K562 (cell line): ENCODE measurements around the gene RASSF7. TPM values are rescaled to one million over a fixed set of nuclear protein-coding genes. Genes with fewer than 3 reads are reported as not detected.
A peak's percentile ranks its signal among the peaks of the same experiment; 100 is the strongest.

ENCODE experiments used
- CHCHD3 ChIP-seq: fragments of 250-450 bp; sonication (Bioruptor Pico); IDR thresholded peaks from 2 replicates; pipeline ENCODE4 v2.1.2; 2022; ENCODE audit warnings: mild to moderate bottlenecking
- IFI16 ChIP-seq: fragments of 250-450 bp; sonication (Bioruptor Pico); IDR thresholded peaks from 2 replicates; pipeline ENCODE4 v2.1.2; 2022; ENCODE audit warnings: mild to moderate bottlenecking, inconsistent platforms
- ILK ChIP-seq: fragments of 450-650 bp; IDR thresholded peaks from 2 replicates; pipeline ENCODE4 v1.6.1; 2016; ENCODE audit warnings: missing genetic modification characterization, low read depth, mild to moderate bottlenecking, missing compliant biosample characterization, moderate library complexity, borderline replicate concordance
- MAFK ChIP-seq: IDR thresholded peaks from 2 replicates; pipeline ENCODE4 v1.6.1; 2011; ENCODE audit warnings: low read length, improper control_type of control experiment
- PHF20 ChIP-seq: fragments of 450-650 bp; IDR thresholded peaks from 2 replicates; pipeline ENCODE4 v1.6.1; 2018; ENCODE audit not compliant: partially characterized antibody
- PREB ChIP-seq: sonication (generic); formaldehyde crosslinking; IDR thresholded peaks from 2 replicates; pipeline ENCODE4 v1.8.1; 2023; ENCODE audit warnings: mild to moderate bottlenecking, missing genetic modification reagents
- ZNF518B ChIP-seq: fragments of 250-450 bp; sonication (Bioruptor Pico); IDR thresholded peaks from 2 replicates; pipeline ENCODE4 v1.5.0; 2021; ENCODE audit warnings: mild to moderate bottlenecking, moderate library complexity
- polyA plus RNA-seq, 8 experiments: library from polyadenylated mRNA; depleted of rRNA in 4 of 8; stranded (reverse) in 5 of 8; unstranded in 3 of 8; fragments of >200 nt; fragmentation: Nextera tagmentation in 2 of 8; fragmentation: Illumina TruSeq in 1 of 8; extraction: Ambion mirVana in 2 of 8; extraction: Trizol in 1 of 8; gene quantifications; 2 replicates each; pipeline versions ENCODE4 v1.2.1 to v1.2.3, GENCODE V29; 2011 to 2014; ENCODE audit warnings: inconsistent platforms in 1 of 8, missing spikeins in 1 of 8
- total RNA-seq, 7 experiments: library from RNA; depleted of rRNA in 6 of 7; stranded (reverse); fragments of >200 nt in 6 of 7; fragmentation: Illumina TruSeq in 2 of 7; extraction: Trizol in 2 of 7; gene quantifications; 2 replicates each; pipeline versions ENCODE4 v1.2.1 to v1.2.3, GENCODE V29; 2011 to 2021; ENCODE audit warnings: low replicate concordance in 1 of 7
- TF ChIP-seq, protein P1 (sequence below): sonication (generic); formaldehyde crosslinking; IDR thresholded peaks from 2 replicates; pipeline ENCODE4 v1.8.0; 2023; ENCODE audit warnings: mild to moderate bottlenecking, missing genetic modification reagents
- TF ChIP-seq, protein P2 (sequence below): fragments of 450-650 bp; IDR thresholded peaks from 2 replicates; pipeline ENCODE4 v1.6.1; 2016; ENCODE audit warnings: mild to moderate bottlenecking, moderate library complexity

Gene RASSF7
- total and polyA plus RNA-seq, 9 of the 15 experiments (the other 6 are each of a cell fraction or from before 2014, with no cell fraction given), result 0.41 to 45.2 (median 18.6) TPM

DNA sequence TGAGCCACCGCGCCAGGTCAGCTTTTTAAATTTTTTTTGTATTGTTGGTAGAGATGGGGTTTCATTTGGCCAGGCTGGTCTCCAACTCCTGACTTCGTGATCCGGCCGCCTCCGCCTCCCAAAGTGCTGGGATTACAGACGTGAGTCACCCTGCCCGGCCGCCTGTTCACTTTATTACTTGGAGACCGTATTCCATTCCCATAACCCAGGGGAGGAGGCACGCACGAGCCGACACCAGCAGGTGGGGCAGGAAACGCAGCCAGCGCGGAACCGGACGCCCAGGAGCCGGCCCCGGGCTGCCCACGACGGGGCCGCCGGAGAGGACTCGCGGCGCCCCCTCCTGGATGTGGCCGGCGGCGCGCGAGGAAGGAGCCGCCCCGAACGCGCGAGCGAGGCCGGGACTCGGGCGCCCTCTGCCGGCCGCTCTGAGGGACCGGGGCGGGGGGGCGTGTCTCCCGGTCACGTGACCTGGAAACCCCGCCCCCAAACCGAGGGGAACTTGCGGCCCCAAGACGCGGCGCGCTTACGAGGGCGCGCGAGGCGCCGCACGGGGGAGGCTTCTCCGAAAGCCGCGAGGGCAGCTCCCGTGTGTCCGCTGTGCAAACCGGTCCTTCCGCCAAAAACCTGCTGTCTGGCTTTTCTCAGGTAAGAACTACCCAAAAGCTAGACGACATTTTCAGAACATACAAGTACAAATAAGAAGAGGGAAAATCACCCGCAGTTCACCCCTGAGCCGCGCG lies 42.1 kb upstream of the RASSF7 start (continued):
- TF ChIP-seq PREB (CRISPR knock-in tag) (no peak), CHCHD3 (no peak), IFI16 (CRISPR knock-in tag) (no peak), ILK (tag) (no peak), PHF20 (peak; percentile 19), MAFK (no peak), ZNF518B (CRISPR knock-in tag) (no peak)
- TF ChIP-seq, protein P1, sequence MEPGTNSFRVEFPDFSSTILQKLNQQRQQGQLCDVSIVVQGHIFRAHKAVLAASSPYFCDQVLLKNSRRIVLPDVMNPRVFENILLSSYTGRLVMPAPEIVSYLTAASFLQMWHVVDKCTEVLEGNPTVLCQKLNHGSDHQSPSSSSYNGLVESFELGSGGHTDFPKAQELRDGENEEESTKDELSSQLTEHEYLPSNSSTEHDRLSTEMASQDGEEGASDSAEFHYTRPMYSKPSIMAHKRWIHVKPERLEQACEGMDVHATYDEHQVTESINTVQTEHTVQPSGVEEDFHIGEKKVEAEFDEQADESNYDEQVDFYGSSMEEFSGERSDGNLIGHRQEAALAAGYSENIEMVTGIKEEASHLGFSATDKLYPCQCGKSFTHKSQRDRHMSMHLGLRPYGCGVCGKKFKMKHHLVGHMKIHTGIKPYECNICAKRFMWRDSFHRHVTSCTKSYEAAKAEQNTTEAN (CRISPR knock-in tag), result no peak
- TF ChIP-seq, protein P2, sequence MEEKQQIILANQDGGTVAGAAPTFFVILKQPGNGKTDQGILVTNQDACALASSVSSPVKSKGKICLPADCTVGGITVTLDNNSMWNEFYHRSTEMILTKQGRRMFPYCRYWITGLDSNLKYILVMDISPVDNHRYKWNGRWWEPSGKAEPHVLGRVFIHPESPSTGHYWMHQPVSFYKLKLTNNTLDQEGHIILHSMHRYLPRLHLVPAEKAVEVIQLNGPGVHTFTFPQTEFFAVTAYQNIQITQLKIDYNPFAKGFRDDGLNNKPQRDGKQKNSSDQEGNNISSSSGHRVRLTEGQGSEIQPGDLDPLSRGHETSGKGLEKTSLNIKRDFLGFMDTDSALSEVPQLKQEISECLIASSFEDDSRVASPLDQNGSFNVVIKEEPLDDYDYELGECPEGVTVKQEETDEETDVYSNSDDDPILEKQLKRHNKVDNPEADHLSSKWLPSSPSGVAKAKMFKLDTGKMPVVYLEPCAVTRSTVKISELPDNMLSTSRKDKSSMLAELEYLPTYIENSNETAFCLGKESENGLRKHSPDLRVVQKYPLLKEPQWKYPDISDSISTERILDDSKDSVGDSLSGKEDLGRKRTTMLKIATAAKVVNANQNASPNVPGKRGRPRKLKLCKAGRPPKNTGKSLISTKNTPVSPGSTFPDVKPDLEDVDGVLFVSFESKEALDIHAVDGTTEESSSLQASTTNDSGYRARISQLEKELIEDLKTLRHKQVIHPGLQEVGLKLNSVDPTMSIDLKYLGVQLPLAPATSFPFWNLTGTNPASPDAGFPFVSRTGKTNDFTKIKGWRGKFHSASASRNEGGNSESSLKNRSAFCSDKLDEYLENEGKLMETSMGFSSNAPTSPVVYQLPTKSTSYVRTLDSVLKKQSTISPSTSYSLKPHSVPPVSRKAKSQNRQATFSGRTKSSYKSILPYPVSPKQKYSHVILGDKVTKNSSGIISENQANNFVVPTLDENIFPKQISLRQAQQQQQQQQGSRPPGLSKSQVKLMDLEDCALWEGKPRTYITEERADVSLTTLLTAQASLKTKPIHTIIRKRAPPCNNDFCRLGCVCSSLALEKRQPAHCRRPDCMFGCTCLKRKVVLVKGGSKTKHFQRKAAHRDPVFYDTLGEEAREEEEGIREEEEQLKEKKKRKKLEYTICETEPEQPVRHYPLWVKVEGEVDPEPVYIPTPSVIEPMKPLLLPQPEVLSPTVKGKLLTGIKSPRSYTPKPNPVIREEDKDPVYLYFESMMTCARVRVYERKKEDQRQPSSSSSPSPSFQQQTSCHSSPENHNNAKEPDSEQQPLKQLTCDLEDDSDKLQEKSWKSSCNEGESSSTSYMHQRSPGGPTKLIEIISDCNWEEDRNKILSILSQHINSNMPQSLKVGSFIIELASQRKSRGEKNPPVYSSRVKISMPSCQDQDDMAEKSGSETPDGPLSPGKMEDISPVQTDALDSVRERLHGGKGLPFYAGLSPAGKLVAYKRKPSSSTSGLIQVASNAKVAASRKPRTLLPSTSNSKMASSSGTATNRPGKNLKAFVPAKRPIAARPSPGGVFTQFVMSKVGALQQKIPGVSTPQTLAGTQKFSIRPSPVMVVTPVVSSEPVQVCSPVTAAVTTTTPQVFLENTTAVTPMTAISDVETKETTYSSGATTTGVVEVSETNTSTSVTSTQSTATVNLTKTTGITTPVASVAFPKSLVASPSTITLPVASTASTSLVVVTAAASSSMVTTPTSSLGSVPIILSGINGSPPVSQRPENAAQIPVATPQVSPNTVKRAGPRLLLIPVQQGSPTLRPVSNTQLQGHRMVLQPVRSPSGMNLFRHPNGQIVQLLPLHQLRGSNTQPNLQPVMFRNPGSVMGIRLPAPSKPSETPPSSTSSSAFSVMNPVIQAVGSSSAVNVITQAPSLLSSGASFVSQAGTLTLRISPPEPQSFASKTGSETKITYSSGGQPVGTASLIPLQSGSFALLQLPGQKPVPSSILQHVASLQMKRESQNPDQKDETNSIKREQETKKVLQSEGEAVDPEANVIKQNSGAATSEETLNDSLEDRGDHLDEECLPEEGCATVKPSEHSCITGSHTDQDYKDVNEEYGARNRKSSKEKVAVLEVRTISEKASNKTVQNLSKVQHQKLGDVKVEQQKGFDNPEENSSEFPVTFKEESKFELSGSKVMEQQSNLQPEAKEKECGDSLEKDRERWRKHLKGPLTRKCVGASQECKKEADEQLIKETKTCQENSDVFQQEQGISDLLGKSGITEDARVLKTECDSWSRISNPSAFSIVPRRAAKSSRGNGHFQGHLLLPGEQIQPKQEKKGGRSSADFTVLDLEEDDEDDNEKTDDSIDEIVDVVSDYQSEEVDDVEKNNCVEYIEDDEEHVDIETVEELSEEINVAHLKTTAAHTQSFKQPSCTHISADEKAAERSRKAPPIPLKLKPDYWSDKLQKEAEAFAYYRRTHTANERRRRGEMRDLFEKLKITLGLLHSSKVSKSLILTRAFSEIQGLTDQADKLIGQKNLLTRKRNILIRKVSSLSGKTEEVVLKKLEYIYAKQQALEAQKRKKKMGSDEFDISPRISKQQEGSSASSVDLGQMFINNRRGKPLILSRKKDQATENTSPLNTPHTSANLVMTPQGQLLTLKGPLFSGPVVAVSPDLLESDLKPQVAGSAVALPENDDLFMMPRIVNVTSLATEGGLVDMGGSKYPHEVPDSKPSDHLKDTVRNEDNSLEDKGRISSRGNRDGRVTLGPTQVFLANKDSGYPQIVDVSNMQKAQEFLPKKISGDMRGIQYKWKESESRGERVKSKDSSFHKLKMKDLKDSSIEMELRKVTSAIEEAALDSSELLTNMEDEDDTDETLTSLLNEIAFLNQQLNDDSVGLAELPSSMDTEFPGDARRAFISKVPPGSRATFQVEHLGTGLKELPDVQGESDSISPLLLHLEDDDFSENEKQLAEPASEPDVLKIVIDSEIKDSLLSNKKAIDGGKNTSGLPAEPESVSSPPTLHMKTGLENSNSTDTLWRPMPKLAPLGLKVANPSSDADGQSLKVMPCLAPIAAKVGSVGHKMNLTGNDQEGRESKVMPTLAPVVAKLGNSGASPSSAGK, result peak; percentile 99
